ENCODE measurements around the gene KRT3. TPM values are rescaled to one million over a fixed set of nuclear protein-coding genes. Genes with fewer than 3 reads are reported as not detected.
"Not testable (repeated sequence)": the region's sequence is repeated elsewhere in the genome, so short reads cannot be mapped to it uniquely, and the experiment has no call there.

The KRT3 gene
- total RNA-seq, 2 experiments from 2014 or later, result not detected

GRCh38 chr12:52795332-52795674 is 614 bp downstream of the KRT3 start:
- CTCF ChIA-PET, result interaction anchor here (3.0 kb wide), 1 partner anchor 84 kb away, joined by 7 read pairs; no protein-coding TSS in a partner anchor
- H3K9me3 Mint-ChIP-seq; POLR2A ChIA-PET; H3K4me3 Mint-ChIP-seq; DNase-seq; H3K4me1 Mint-ChIP-seq; H3K36me3 Mint-ChIP-seq (ENCODE audit: low read depth); H3K27ac Mint-ChIP-seq: not testable (repeated sequence)
- peaks cover 13% of the 10 kb centered on the region for H3K27me3 Mint-ChIP-seq

GRCh38 chr12:52794479-52795331 is 1.2 kb downstream of the KRT3 start:
- H3K36me3 Mint-ChIP-seq (ENCODE audit: low read depth), result no peaks in the 10 kb centered on the region
- no peak overlapping the region for H3K27ac Mint-ChIP-seq
- H3K27me3 Mint-ChIP-seq, result peaks cover 18% of the 10 kb centered on the region
- H3K4me3 Mint-ChIP-seq, result no peak overlapping the region
- peaks cover 3% of the 10 kb centered on the region for H3K4me1 Mint-ChIP-seq
- ChIA-PET POLR2A (no interaction called here), CTCF (interaction anchor here (3.0 kb wide), 1 partner anchor 85 kb away, joined by 7 read pairs; no protein-coding TSS in a partner anchor)
- no peaks in the 10 kb centered on the region for H3K9me3 Mint-ChIP-seq
- no peak for DNase-seq

- Mint-ChIP-seq H3K36me3 (ENCODE audit: low read depth) (no peaks in the 10 kb centered on the region), H3K27me3 (peaks cover 32% of the 10 kb centered on the region), H3K9me3 (no peaks in the 10 kb centered on the region), H3K4me1 (peaks cover 3% of the 10 kb centered on the region), H3K4me3 (no peak overlapping the region), H3K27ac (no peak overlapping the region)
- POLR2A ChIA-PET, result no interaction called here
- DNase-seq, result no peak
- CTCF ChIA-PET, result no interaction called here
Observed at GRCh38 chr12:52792185-52793029, 3.5 kb downstream of the KRT3 start.

- CTCF ChIA-PET, result no interaction called here
- H3K27me3 Mint-ChIP-seq, result peaks cover 32% of the 10 kb centered on the region
Observed at GRCh38 chr12:52791271-52792184, 4.4 kb downstream of the KRT3 start.

GRCh38 chr12:52790427-52791270 is 5.3 kb downstream of the KRT3 start:
- Mint-ChIP-seq H3K9me3 (no peaks in the 10 kb centered on the region), H3K4me1 (peaks cover 3% of the 10 kb centered on the region)

More at GRCh38 chr12:52791271-52792184, 4.4 kb downstream of the KRT3 start:
- POLR2A ChIA-PET, result no interaction called here
- Mint-ChIP-seq H3K4me1 (peaks cover 3% of the 10 kb centered on the region), H3K4me3 (no peak overlapping the region), H3K9me3 (no peaks in the 10 kb centered on the region), H3K27ac (no peak overlapping the region), H3K36me3 (ENCODE audit: low read depth) (no peaks in the 10 kb centered on the region)
- DNase-seq, result no peak

DNA sequence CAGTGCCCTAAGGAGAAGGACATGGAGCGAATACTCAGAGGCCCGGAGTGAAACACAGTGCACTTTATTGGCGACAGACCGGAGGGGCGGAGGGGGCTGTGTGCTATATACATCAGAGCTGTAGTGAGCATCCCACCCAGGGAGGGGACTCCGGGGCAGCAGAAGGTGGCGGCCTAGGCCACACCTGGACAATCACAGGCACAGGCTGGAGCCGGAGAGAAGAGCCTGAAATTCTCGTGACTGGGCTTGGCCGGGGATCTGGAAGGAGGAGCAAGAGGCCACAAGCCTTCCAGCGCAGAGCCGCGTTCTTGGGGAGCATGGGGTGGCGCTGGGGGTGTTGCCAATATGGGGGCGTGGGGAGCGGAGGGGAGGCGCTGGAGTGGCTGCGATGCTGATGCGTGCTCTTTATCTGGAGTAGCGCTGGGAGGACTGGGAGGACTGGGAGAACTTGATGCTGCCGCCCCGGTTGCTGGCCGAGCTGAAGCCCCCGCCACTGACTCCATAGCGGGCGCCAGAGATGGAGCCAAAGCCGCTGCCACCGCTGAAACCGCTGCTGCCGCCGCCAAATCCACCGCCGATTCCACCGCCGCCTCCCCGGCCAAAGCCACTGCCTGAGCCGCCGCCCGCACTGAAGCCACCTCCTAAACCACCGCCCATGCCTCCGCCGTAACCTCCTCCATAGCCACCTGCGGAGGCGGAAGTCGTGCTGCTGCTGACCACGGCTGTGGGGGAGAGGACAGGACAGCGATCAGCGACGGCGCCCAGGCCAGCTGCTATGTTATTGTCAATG is 6.1 kb downstream of the KRT3 start:
- H3K9me3 Mint-ChIP-seq, result no peaks in the 10 kb centered on the region
- no peak overlapping the region for H3K4me3 Mint-ChIP-seq
- CTCF ChIA-PET, result no interaction called here
- peaks cover 40% of the 10 kb centered on the region for H3K27me3 Mint-ChIP-seq
- H3K36me3 Mint-ChIP-seq (ENCODE audit: low read depth), result no peaks in the 10 kb centered on the region
- POLR2A ChIA-PET, result no interaction called here
- peaks cover 3% of the 10 kb centered on the region for H3K4me1 Mint-ChIP-seq
- DNase-seq, result no peak
- H3K27ac Mint-ChIP-seq, result no peak overlapping the region

More at GRCh38 chr12:52790427-52791270, 5.3 kb downstream of the KRT3 start:
- Mint-ChIP-seq H3K36me3 (ENCODE audit: low read depth) (no peaks in the 10 kb centered on the region), H3K27me3 (peaks cover 34% of the 10 kb centered on the region), H3K4me3 (no peak overlapping the region), H3K27ac (no peak overlapping the region)
- ChIA-PET CTCF (no interaction called here), POLR2A (no interaction called here)
- no peak for DNase-seq

DNA sequence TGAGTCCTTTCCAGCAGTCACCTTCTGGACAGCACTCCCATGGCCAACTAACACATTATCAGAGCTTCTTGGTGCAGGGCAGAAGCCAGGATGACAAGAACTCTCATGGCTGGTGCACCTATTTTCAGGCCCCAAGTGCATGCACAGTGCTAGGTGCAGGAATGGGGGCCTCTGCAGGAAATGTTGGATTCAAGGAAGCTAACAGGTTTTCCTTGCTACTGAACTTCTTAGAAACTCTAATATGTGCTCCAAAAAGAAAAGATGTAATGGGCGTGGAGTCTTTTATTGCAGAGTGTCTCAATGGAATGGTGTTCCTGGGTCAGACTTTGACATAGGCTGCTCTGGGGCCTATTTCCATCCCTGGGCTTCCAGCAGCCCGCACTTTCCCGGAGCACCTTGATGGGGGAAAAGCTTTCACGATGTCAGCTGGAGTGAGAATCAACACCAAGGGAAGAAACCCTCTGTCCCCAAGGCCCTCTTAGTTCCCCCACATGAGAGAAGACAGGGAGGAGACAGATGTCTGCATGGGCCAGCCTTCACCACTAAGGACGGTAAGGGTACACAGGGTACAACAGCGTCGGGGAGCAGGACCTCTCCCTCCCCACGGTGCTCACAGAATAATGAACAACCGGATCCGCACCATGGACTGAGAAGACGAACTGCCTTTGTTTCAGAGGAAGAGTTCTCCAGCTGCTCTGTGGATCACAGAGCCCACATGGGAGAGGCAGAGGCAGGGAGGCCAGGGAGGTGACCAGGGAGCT is 6.9 kb downstream of the KRT3 start:
- H3K27ac Mint-ChIP-seq, result no peak overlapping the region
- POLR2A ChIA-PET, result no interaction called here
- no peaks in the 10 kb centered on the region for H3K36me3 Mint-ChIP-seq (ENCODE audit: low read depth)
- CTCF ChIA-PET, result no interaction called here
- DNase-seq, result no peak
- H3K4me1 Mint-ChIP-seq, result no peaks in the 10 kb centered on the region
- peaks cover 42% of the 10 kb centered on the region for H3K27me3 Mint-ChIP-seq
- no peak overlapping the region for H3K4me3 Mint-ChIP-seq
- no peaks in the 10 kb centered on the region for H3K9me3 Mint-ChIP-seq

- ChIA-PET CTCF (no interaction called here), POLR2A (no interaction called here)
- DNase-seq, result no peak
- Mint-ChIP-seq H3K36me3 (ENCODE audit: low read depth) (no peaks in the 10 kb centered on the region), H3K9me3 (no peaks in the 10 kb centered on the region), H3K27ac (no peak overlapping the region), H3K27me3 (peaks cover 49% of the 10 kb centered on the region), H3K4me1 (no peaks in the 10 kb centered on the region), H3K4me3 (no peak overlapping the region)
Observed at GRCh38 chr12:52788192-52788875, 7.6 kb downstream of the KRT3 start.

DNA sequence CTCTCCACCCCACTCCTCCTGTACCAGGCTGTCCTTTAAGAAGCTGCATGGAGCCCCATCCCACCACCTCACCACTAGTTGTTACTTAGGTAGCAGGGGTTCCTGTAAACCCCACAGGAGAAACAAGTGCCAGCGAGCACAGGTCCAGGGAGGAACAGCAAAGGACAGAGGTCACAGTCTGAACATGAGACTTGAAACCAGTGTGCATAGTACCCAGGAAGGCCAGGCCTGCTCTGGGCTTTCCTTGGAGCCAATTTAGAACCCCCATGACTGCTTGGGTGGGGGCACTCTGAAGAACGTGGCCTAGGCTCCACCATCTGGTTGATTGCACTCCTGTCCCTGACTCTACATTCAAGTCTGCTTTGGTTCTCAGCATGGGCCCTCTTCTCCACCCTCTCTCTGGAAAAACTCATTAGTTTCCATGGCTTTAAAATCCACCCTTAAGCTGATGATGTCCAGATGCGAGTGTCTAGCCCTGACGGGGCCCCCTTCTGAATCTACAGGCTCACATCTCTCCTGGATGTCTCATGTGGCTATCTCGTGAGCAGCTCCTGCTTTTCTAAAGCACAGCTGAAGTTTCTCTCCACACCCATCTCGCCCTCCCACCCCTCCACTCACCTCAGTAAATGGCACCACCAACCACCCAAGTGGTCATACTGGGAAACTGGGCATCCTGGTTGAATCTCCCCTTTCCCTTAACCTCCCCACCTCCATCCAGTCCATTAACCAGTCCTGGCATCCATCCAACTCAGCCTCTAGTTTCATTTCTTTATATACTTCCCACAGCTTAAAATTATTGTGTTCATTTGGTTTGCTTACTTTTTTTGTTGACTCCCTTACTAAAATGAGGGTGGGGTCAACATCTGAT is 8.4 kb downstream of the KRT3 start:
- peaks cover 51% of the 10 kb centered on the region for H3K27me3 Mint-ChIP-seq
- POLR2A ChIA-PET, result no interaction called here

DNA sequence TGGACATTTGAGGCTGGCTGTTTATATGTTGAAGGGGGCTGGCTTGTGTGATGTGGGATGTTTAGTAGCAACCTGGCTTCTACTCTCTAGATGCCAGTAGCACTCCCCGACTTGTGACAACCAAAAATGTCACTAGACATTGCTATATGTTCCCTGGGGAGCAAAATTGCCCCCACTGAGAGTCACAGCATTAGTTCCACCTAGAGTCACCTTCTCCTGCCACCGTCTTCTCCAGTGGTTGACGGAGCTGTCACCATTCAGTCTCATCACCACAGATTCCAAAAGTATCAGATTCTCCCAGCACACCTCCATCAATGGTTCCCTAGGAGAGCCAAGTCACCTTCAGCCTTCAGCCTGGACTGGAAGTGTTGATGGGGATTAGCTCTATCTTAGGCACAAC is 11.0 kb downstream of the KRT3 start:
- Mint-ChIP-seq H3K4me1 (no peaks in the 10 kb centered on the region), H3K9me3 (no peaks in the 10 kb centered on the region), H3K4me3 (no peak overlapping the region), H3K27me3 (peaks cover 40% of the 10 kb centered on the region), H3K36me3 (ENCODE audit: low read depth) (no peaks in the 10 kb centered on the region), H3K27ac (no peak overlapping the region)
- DNase-seq, result no peak
- CTCF ChIA-PET, result no interaction called here
- POLR2A ChIA-PET, result no interaction called here

More for the DNA sequence above, 8.4 kb downstream of the KRT3 start:
- no peak overlapping the region for H3K4me3 Mint-ChIP-seq
- no peaks in the 10 kb centered on the region for H3K4me1 Mint-ChIP-seq
- DNase-seq, result no peak
- no peaks in the 10 kb centered on the region for H3K36me3 Mint-ChIP-seq (ENCODE audit: low read depth)
- CTCF ChIA-PET, result no interaction called here
- H3K27ac Mint-ChIP-seq, result no peak overlapping the region
- H3K9me3 Mint-ChIP-seq, result no peaks in the 10 kb centered on the region

Data from activated CD4-positive, alpha-beta memory T cell treated with anti-CD3 and anti-CD28 coated beads, Interleukin-2, amount 10 ng/mL, durations not matched to agents 7 days and 5 days (primary cell).